ENCODE results near the gene TMEM167B. TPM values are rescaled to one million over a fixed set of nuclear protein-coding genes. Genes with fewer than 3 reads are reported as not detected.

Gene TMEM167B
- total RNA-seq (10 to 100 TPM; 34.6 to 37.3 TPM), polyA plus RNA-seq (ENCODE audit: insufficient read depth, low read depth, low replicate concordance) (47.0 TPM)
- long read RNA-seq, donor 1, transcript TMEM167B-201 (3 exons, 3,730 nt): major isoform, 22 of 22 reads
- long read RNA-seq, donor 1, partial matches to known transcripts: 0 of 22 reads
- long read RNA-seq, donor 1, other reads (novel, unspliced or antisense): 0 of 22 reads
- long read RNA-seq, donor 2, transcript TMEM167B-201 (3 exons, 3,730 nt): major isoform, 15 of 16 reads
- long read RNA-seq, donor 2, partial matches to known transcripts: 0 of 16 reads
- long read RNA-seq, donor 2, other reads (novel, unspliced or antisense): 0 of 16 reads

- Histone ChIP-seq H3K4me1 (peaks cover 14% of the 10 kb centered on the region), H3K27ac (peak within 1 kb of the TSS; percentile 96 to 98), H3K27me3 (no peaks in the 10 kb centered on the region), H3K9me3 (no peaks in the 10 kb centered on the region), H3K4me3 (peak within 1 kb of the TSS; percentile 82 to 84), H3K36me3 (ENCODE audit: low read depth, missing control alignments) (no peaks in the 10 kb centered on the region)
- DNase-seq: peak; percentile 97
- intact Hi-C loops (cut with DNase I; ENCODE audit: low total_unique reads): no loop called here
- TF ChIP-seq CTCF (IDR thresholded peaks at IDR 0.05) (no peak), POLR2A (IDR thresholded peaks at IDR 0.05) (no peak)
- WGBS, 2 donors: 3 to 6% methylated on average over 55 to 67 of the region's 67 CpGs
These were observed at the start of gene TMEM167B for GRCh38 chr1:109090196-109091077. TMEM167B (plus strand) TSS chr1:109090764; CDS start chr1:109090873, 109 bp downstream.

GRCh38 chr1:109040989-109041620 is 49.5 kb upstream of the TMEM167B start:
- Histone ChIP-seq H3K4me1 (no peaks in the 10 kb centered on the region), H3K36me3 (ENCODE audit: low read depth, missing control alignments) (no peaks in the 10 kb centered on the region), H3K27me3 (no peaks in the 10 kb centered on the region), H3K27ac (peak overlapping the region; percentile 74 to 82), H3K4me3 (peak overlapping the region; percentile 91 to 99), H3K9me3 (no peaks in the 10 kb centered on the region)
- WGBS, 2 donors: 0% methylated on average over 25 to 44 of the region's 44 CpGs
- no peak for DNase-seq
- intact Hi-C loops (cut with DNase I; ENCODE audit: low total_unique reads): no loop called here
- TF ChIP-seq CTCF (IDR thresholded peaks at IDR 0.05) (no peak), POLR2A (IDR thresholded peaks at IDR 0.05) (no peak)

GRCh38 chr1:109041621-109042468 is 48.7 kb upstream of the TMEM167B start, which contains the start of gene WDR47:
WDR47 (minus strand) TSS chr1:109042102; CDS start chr1:109023512, 18,590 bp downstream.
- no peaks in the 10 kb centered on the region for H3K27me3 ChIP-seq
- DNase-seq: peak; percentile 97
- intact Hi-C loops (cut with DNase I; ENCODE audit: low total_unique reads): no loop called here

More at GRCh38 chr1:109041621-109042468, 48.7 kb upstream of the TMEM167B start, which contains the start of gene WDR47:
- peak within 1 kb of the TSS; percentile 91 to 99 for H3K4me3 ChIP-seq
- H3K4me1 ChIP-seq: no peaks in the 10 kb centered on the region
- TF ChIP-seq POLR2A (IDR thresholded peaks at IDR 0.05) (peak; percentile 66), CTCF (IDR thresholded peaks at IDR 0.05) (no peak)
- H3K36me3 ChIP-seq (ENCODE audit: low read depth, missing control alignments): no peaks in the 10 kb centered on the region
- WGBS, 2 donors: 0% methylated on average over 6 to 65 of the region's 90 CpGs
- H3K9me3 ChIP-seq: no peaks in the 10 kb centered on the region
- peak within 1 kb of the TSS; percentile 74 to 82 for H3K27ac ChIP-seq

Data from testis (tissue), 5 donors.